Hepatocyte (in vitro differentiated cells): ENCODE data around the gene TMEM121B. TPM values are rescaled to one million over a fixed set of nuclear protein-coding genes. Genes with fewer than 3 reads are reported as not detected.

Experiments
- DNase-seq: peaks from one replicate; pipeline ENCODE4 v3.0.0-alpha.2; 2016; ENCODE audit warnings: low spot score
- H2AFZ ChIP-seq: fragments of 200-600 bp; sonication (generic); 2 replicates; pipeline ENCODE4 v1.6.0; 2016; ENCODE audit warnings: antibody characterized with exemption, mild to moderate bottlenecking
- H3K27ac ChIP-seq: fragments of 200-600 bp; sonication (generic); 2 replicates; pipeline ENCODE4 v1.5.1; 2016; ENCODE audit warnings: mild to moderate bottlenecking
- H3K27me3 ChIP-seq: fragments of 200-600 bp; sonication (generic); 2 replicates; pipeline ENCODE4 v1.6.1; 2016
- H3K36me3 ChIP-seq: fragments of 200-600 bp; sonication (generic); replicated peaks from 2 replicates; pipeline ENCODE4 v1.5.1; 2016; ENCODE audit warnings: low read depth; ENCODE audit not compliant: insufficient read depth
- H3K4me1 ChIP-seq: fragments of 200-600 bp; sonication (generic); 2 replicates; pipeline ENCODE4 v1.5.1; 2016; ENCODE audit warnings: mild to moderate bottlenecking, moderate library complexity; ENCODE audit not compliant: insufficient read depth
- H3K4me2 ChIP-seq: fragments of 200-600 bp; sonication (generic); 2 replicates; pipeline ENCODE4 v1.6.0; 2016
- H3K4me3 ChIP-seq: fragments of 200-600 bp; sonication (generic); 2 replicates; pipeline ENCODE4 v1.5.1; 2016; ENCODE audit warnings: mild to moderate bottlenecking
- H3K79me2 ChIP-seq: fragments of 200-600 bp; sonication (generic); 2 replicates; pipeline ENCODE4 v1.6.0; 2017; ENCODE audit warnings: mild to moderate bottlenecking
- H3K9me2 ChIP-seq: fragments of 200-600 bp; sonication (generic); replicated peaks from 2 replicates; pipeline ENCODE4 v1.6.0; 2017; ENCODE audit warnings: mild to moderate bottlenecking; ENCODE audit not compliant: insufficient read depth
- H3K9me3 ChIP-seq: fragments of 200-600 bp; sonication (generic); 2 replicates; pipeline ENCODE4 v1.5.1; 2016; ENCODE audit warnings: low read depth, mild to moderate bottlenecking
- H4K20me1 ChIP-seq: fragments of 200-600 bp; sonication (generic); 2 replicates; pipeline ENCODE4 v1.6.0; 2016; ENCODE audit warnings: mild to moderate bottlenecking; ENCODE audit not compliant: insufficient read depth, poor library complexity, severe bottlenecking
- EZH2 ChIP-seq: fragments of 200-600 bp; sonication (generic); IDR thresholded peaks from 2 replicates; pipeline ENCODE4 v1.6.1; 2016; ENCODE audit warnings: antibody characterized with exemption, mild to moderate bottlenecking, borderline replicate concordance
- EZH2phosphoT487 ChIP-seq: fragments of 200-600 bp; sonication (generic); IDR thresholded peaks from one replicate; pipeline ENCODE4 v1.6.1; 2018; ENCODE audit warnings: antibody characterized with exemption, mild to moderate bottlenecking, low read depth, moderate library complexity; ENCODE audit not compliant: unreplicated experiment, severe bottlenecking
- WGBS: methylation state at CpG from one replicate; pipeline ENCODE4 v1.1.6; 2016; ENCODE audit warnings: low lambda C conversion rate; ENCODE audit errors: missing lambda C conversion rate; 5-methylcytosine and 5-hydroxymethylcytosine counted together
- polyA plus RNA-seq: library from polyadenylated mRNA; unstranded; fragments of >200 nt; fragmentation: Nextera tagmentation; extraction: Ambion mirVana; gene quantifications from 2 replicates; pipeline ENCODE4 v1.2.1, GENCODE V29; 2016
- total RNA-seq: library from RNA; depleted of rRNA; stranded (reverse); fragments of >200 nt; gene quantifications from 2 replicates; pipeline ENCODE4 v1.2.3, GENCODE V29; 2014
- TF ChIP-seq, protein P1 (sequence below): fragments of 200-600 bp; sonication (generic); IDR thresholded peaks from 2 replicates; pipeline ENCODE4 v1.5.1; 2016; ENCODE audit warnings: antibody characterized with exemption, mild to moderate bottlenecking; ENCODE audit not compliant: poor library complexity

TMEM121B gene
- total and polyA plus RNA-seq, 2 experiments from 2014 or later = 0.30 to 0.50 TPM

DNA sequence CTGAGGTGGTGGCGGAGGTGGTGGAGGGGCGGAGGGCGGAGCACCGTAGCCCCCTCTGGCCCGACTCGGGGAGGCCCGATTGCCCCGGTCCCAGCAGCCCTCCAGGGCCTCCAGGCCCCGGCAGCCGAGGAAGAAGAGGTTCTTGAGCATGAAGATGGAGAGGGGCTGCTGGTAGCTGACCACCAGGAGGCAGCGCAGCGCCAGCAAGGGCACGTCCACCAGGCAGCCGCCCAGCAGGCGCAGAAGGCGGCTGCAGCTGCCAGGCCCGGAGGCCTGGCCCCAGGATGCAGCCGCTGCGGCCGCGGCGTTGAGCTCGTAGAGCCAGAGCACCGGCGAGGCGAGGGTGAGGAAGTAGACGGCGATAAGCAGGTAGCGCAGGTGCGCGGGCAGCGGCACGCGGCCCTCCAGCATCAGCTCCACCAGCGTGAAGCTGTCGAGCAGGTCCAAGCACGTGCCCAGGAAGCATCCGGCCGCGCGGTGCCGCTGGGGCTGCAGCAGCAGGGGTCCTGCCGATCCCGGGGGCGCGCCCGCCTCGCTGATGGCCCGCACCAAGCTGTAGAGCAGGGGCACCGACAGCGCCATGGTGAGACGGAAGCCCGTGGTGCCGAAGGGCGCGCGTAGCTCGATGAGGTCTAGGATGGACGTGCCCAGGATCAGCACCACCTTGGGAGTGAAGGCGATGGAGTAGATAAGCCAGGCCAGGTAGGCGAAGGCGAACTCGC lies 1.5 kb downstream of the TMEM121B start:
- no peak overlapping the region for H3K4me3 ChIP-seq
- H3K27ac ChIP-seq = no peak overlapping the region
- H3K9me3 ChIP-seq = no peaks in the 10 kb centered on the region
- DNase-seq = no peak
- H3K79me2 ChIP-seq = no peaks in the 10 kb centered on the region
- TF ChIP-seq EZH2phosphoT487 = no peak
- TF ChIP-seq EZH2 = no peak
- TF ChIP-seq, protein P1, sequence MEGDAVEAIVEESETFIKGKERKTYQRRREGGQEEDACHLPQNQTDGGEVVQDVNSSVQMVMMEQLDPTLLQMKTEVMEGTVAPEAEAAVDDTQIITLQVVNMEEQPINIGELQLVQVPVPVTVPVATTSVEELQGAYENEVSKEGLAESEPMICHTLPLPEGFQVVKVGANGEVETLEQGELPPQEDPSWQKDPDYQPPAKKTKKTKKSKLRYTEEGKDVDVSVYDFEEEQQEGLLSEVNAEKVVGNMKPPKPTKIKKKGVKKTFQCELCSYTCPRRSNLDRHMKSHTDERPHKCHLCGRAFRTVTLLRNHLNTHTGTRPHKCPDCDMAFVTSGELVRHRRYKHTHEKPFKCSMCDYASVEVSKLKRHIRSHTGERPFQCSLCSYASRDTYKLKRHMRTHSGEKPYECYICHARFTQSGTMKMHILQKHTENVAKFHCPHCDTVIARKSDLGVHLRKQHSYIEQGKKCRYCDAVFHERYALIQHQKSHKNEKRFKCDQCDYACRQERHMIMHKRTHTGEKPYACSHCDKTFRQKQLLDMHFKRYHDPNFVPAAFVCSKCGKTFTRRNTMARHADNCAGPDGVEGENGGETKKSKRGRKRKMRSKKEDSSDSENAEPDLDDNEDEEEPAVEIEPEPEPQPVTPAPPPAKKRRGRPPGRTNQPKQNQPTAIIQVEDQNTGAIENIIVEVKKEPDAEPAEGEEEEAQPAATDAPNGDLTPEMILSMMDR = no peak
- H4K20me1 ChIP-seq = no peaks in the 10 kb centered on the region
- H2AFZ ChIP-seq = no peak overlapping the region
- H3K4me2 ChIP-seq = no peak overlapping the region
- no peaks in the 10 kb centered on the region for H3K9me2 ChIP-seq
- no peaks in the 10 kb centered on the region for H3K36me3 ChIP-seq
- H3K27me3 ChIP-seq = peaks cover 30% of the 10 kb centered on the region
- 59% methylated on average over 52 of the region's 63 CpGs for WGBS
- H3K4me1 ChIP-seq = no peaks in the 10 kb centered on the region

GRCh38 chr22:17118342-17118741 lies 2.8 kb downstream of the TMEM121B start:
- no peaks in the 10 kb centered on the region for H4K20me1 ChIP-seq
- no peak overlapping the region for H2AFZ ChIP-seq
- no peak overlapping the region for H3K4me2 ChIP-seq
- no peaks in the 10 kb centered on the region for H3K9me2 ChIP-seq
- H3K4me1 ChIP-seq = no peaks in the 10 kb centered on the region
- no peaks in the 10 kb centered on the region for H3K79me2 ChIP-seq
- peaks cover 30% of the 10 kb centered on the region for H3K27me3 ChIP-seq
- no peaks in the 10 kb centered on the region for H3K9me3 ChIP-seq
- no peaks in the 10 kb centered on the region for H3K36me3 ChIP-seq
- WGBS = 94% methylated on average over 4 of the region's 4 CpGs
- no peak overlapping the region for H3K4me3 ChIP-seq
- H3K27ac ChIP-seq = no peak overlapping the region
- no peak for TF ChIP-seq EZH2phosphoT487
- TF ChIP-seq EZH2 = no peak
- TF ChIP-seq, protein P1 = no peak
- DNase-seq = no peak

GRCh38 chr22:17117890-17118289 lies 3.3 kb downstream of the TMEM121B start:
- no peaks in the 10 kb centered on the region for H3K9me3 ChIP-seq
- H4K20me1 ChIP-seq = no peaks in the 10 kb centered on the region
- no peak for DNase-seq
- no peak overlapping the region for H2AFZ ChIP-seq
- TF ChIP-seq EZH2phosphoT487 (no peak), EZH2 (no peak)
- TF ChIP-seq, protein P1 = no peak
- H3K79me2 ChIP-seq = no peaks in the 10 kb centered on the region
- H3K4me3 ChIP-seq = no peak overlapping the region
- H3K27me3 ChIP-seq = peaks cover 30% of the 10 kb centered on the region
- 59% methylated on average over 4 of the region's 4 CpGs for WGBS
- H3K27ac ChIP-seq = no peak overlapping the region
- no peaks in the 10 kb centered on the region for H3K9me2 ChIP-seq
- no peaks in the 10 kb centered on the region for H3K36me3 ChIP-seq
- H3K4me2 ChIP-seq = no peak overlapping the region
- H3K4me1 ChIP-seq = no peaks in the 10 kb centered on the region
